GM12864 (cell line): ENCODE measurements around the gene SOX30.

Experiments used
- DNase-seq: peaks from one replicate; pipeline ENCODE4 v3.0.0-alpha.2; 2011; ENCODE audit warnings: low read depth
- H3K4me3 ChIP-seq: 2 replicates; pipeline ENCODE4 v1.5.1; 2011; ENCODE audit warnings: mild to moderate bottlenecking, low read depth, low read length, control low read depth
- CTCF ChIP-seq: IDR thresholded peaks from 2 replicates; pipeline ENCODE4 v1.5.1; 2011; ENCODE audit warnings: low read depth, mild to moderate bottlenecking, moderate library complexity, low read length, control low read depth, inconsistent platforms; ENCODE audit errors: missing control alignments

SOX30 gene

GRCh38 chr5:157671592-157672330 lies 19.5 kb upstream of the SOX30 start:
- peak overlapping the region; percentile 58 for H3K4me3 ChIP-seq
- no peak for DNase-seq
- TF ChIP-seq CTCF = no peak

- peak; percentile 16 for DNase-seq
- TF ChIP-seq CTCF = no peak
- peak within 1 kb of the TSS; percentile 58 for H3K4me3 ChIP-seq
These were observed 18.7 kb upstream of the SOX30 start, which contains the start of gene C5orf52 for GRCh38 chr5:157670662-157671591. Gene C5orf52 (plus strand): TSS chr5:157671533. CDS start chr5:157671615, 82 bp downstream.

GRCh38 chr5:157669701-157670097 lies 17.5 kb upstream of the SOX30 start:
- no peak for TF ChIP-seq CTCF
- no peak for DNase-seq
- H3K4me3 ChIP-seq = no peak overlapping the region

GRCh38 chr5:157668356-157668755 lies 16.1 kb upstream of the SOX30 start:
- no peak overlapping the region for H3K4me3 ChIP-seq
- no peak for TF ChIP-seq CTCF
- no peak for DNase-seq

- no peak for TF ChIP-seq CTCF
- no peak overlapping the region for H3K4me3 ChIP-seq
- no peak for DNase-seq
These were observed 13.3 kb upstream of the SOX30 start for GRCh38 chr5:157665467-157666070.

- no peak overlapping the region for H3K4me3 ChIP-seq
- no peak for TF ChIP-seq CTCF
- DNase-seq = no peak
These were observed 7.8 kb upstream of the SOX30 start for GRCh38 chr5:157659868-157660660.
